Adrenal gland (tissue), 12 donors: Measurements from ENCODE around the gene CYP11A1. TPM values are rescaled to one million over a fixed set of nuclear protein-coding genes. Genes with fewer than 3 reads are reported as not detected.

ENCODE experiments used
- DNase-seq, 7 donors: peaks; one replicate each; pipeline ENCODE4 v3.0.0-alpha.2; 2019 to 2020
- H3K27ac ChIP-seq, 5 donors: fragments of 200-600 bp; sonication (generic) in 4 of 5; 1 replicate in 3 of 5; 2 replicates in 2 of 5; pipeline versions ENCODE4 v1.5.1 to v1.8.0; 2016 to 2020; ENCODE audit warnings: mild to moderate bottlenecking in 1 of 5
- H3K27me3 ChIP-seq: fragments of 200-600 bp; 2 replicates; pipeline ENCODE4 v1.8.0; 2021
- H3K36me3 ChIP-seq, 2 donors: fragments of 200-600 bp; replicated peaks in 1 of 2; 1 replicate in 1 of 2; 2 replicates in 1 of 2; pipeline versions ENCODE4 v1.5.1 to v1.8.0; 2018 to 2022
- H3K4me1 ChIP-seq, 2 donors: fragments of 200-600 bp; replicated peaks in 1 of 2; 1 replicate in 1 of 2; 2 replicates in 1 of 2; pipeline versions ENCODE4 v1.5.1 to v1.8.0; 2018 to 2021
- H3K4me3 ChIP-seq, 4 donors: fragments of 200-600 bp; sonication (generic) in 3 of 4; one replicate each; pipeline ENCODE4 v1.5.1; 2016 to 2018
- H3K9me3 ChIP-seq, 3 donors: fragments of 200-600 bp; sonication (generic) in 1 of 3; replicated peaks in 1 of 3; 1 replicate in 2 of 3; 2 replicates in 1 of 3; pipeline versions ENCODE4 v1.5.1 to v1.8.0; 2016 to 2021
- CTCF ChIP-seq, 6 experiments: fragments of 450-650 bp in 4 of 6; fragments of 200-600 bp in 2 of 6; sonication (generic) in 1 of 6; IDR thresholded peaks; 1 replicate in 5 of 6; 2 replicates in 1 of 6; pipeline versions ENCODE4 v1.5.1 to v1.8.0; 2016 to 2021; ENCODE audit warnings: antibody characterized with exemption in 6 of 6, mild to moderate bottlenecking in 2 of 6, moderate library complexity in 1 of 6
- POLR2A ChIP-seq, 2 donors: fragments of 450-650 bp; IDR thresholded peaks; one replicate each; pipeline ENCODE4 v1.6.1; 2017; ENCODE audit warnings: antibody characterized with exemption in 2 of 2, mild to moderate bottlenecking in 2 of 2, moderate library complexity in 1 of 2
- WGBS, 4 donors: extraction: QIAGEN DNeasy Blood & Tissue Kit in 2 of 4; methylation state at CpG; one replicate each; pipeline versions ENCODE4 v1.1.5 to v1.1.7; 2013 to 2017; 5-methylcytosine and 5-hydroxymethylcytosine counted together
- intact Hi-C, 2 donors: fragments of 100-400 bp; cut with DNase I; formaldehyde crosslinking; loops; one replicate each; pipeline versions ENCODE4 v1.14.1 to v1.15.0; 2022 to 2023
- polyA plus RNA-seq, 3 donors: library from polyadenylated mRNA; stranded (reverse); fragments of 200-250 nt in 2 of 3; fragments of 350-450 nt in 1 of 3; fragmentation: Illumina TruSeq in 1 of 3; extraction: RNeasy Lipid Tissue Mini Kit (QIAGEN cat#74804) in 1 of 3; gene quantifications; one replicate each; pipeline ENCODE4 v1.2.3, GENCODE V29; 2013 to 2014
- total RNA-seq, 9 donors: library from RNA; depleted of rRNA in 4 of 9; stranded (reverse); fragments of >200 nt in 4 of 9; fragments of 120-200 nt in 1 of 9; fragmentation: NEBNext Ultra II Directional in 1 of 9; extraction: Animal tissue kit (Norgen Biotek cat#: 25700) in 1 of 9; gene quantifications; one replicate each; pipeline versions ENCODE4 v1.1.0 to v1.2.4, GENCODE V29; 2013 to 2023
- donor health status: healthy with polysubstance abuse.
- donor health status: Bipolar disorder and iron deficiency.
- donor health status: DM: yes; HTN: yes; CAD: no.
- donor health status: DM: no; HTN: no; CAD: no.
- donor health status: DM: no; HTN: no; CAD: no.
- donor health status: DM: yes; HTN: yes; CAD: no.

Gene CYP11A1
- total and polyA plus RNA-seq, 12 donors: 233 to 5,219 (median 1,366) TPM

- intact Hi-C loops: no loop called here
- 65 to 75% (median 68%) methylated on average over 10 to 16 of the region's 16 CpGs for WGBS, 4 donors
- no peaks in the 10 kb centered on the region for H3K27me3 ChIP-seq
- DNase-seq: no peak
- H3K9me3 ChIP-seq: no peaks in the 10 kb centered on the region
- H3K4me1 ChIP-seq: peaks cover 3 to 14% of the 10 kb centered on the region in 2 donors
- H3K27ac ChIP-seq: no peak overlapping the region
- TF ChIP-seq POLR2A (IDR thresholded peaks at IDR 0.05): no peak
- no peak for TF ChIP-seq CTCF (IDR thresholded peaks at IDR 0.05)
- no peaks in the 10 kb centered on the region for H3K36me3 ChIP-seq
- H3K4me3 ChIP-seq: no peak overlapping the region
These were observed 36.6 kb upstream of the CYP11A1 start for GRCh38 chr15:74403991-74404563.

- TF ChIP-seq CTCF (IDR thresholded peaks at IDR 0.05): no peak
- no peak for TF ChIP-seq POLR2A (IDR thresholded peaks at IDR 0.05)
- no peaks in the 10 kb centered on the region for H3K9me3 ChIP-seq
- intact Hi-C loops: no loop called here
- no peaks in the 10 kb centered on the region for H3K36me3 ChIP-seq
- H3K27me3 ChIP-seq: no peaks in the 10 kb centered on the region
- H3K27ac ChIP-seq: no peak overlapping the region
- no peak overlapping the region for H3K4me3 ChIP-seq
- no peak for DNase-seq
- peaks cover 3 to 14% of the 10 kb centered on the region in 2 donors for H3K4me1 ChIP-seq
- 87 to 96% (median 90%) methylated on average over 4 to 10 of the region's 10 CpGs for WGBS, 4 donors
These were observed 36.1 kb upstream of the CYP11A1 start for GRCh38 chr15:74403588-74403919.

- WGBS, 4 donors: 48 to 69% (median 63%) methylated on average over 8 to 13 of the region's 13 CpGs
- Histone ChIP-seq H3K4me1 (peaks cover 3 to 14% of the 10 kb centered on the region in 2 donors), H3K36me3 (no peaks in the 10 kb centered on the region), H3K4me3 (no peak overlapping the region), H3K27ac (no peak overlapping the region), H3K27me3 (no peaks in the 10 kb centered on the region), H3K9me3 (no peaks in the 10 kb centered on the region)
- DNase-seq: no peak
- intact Hi-C loops: no loop called here
- TF ChIP-seq CTCF (IDR thresholded peaks at IDR 0.05) (no peak), POLR2A (IDR thresholded peaks at IDR 0.05) (no peak)
These were observed 35.6 kb upstream of the CYP11A1 start for GRCh38 chr15:74402873-74403587.

- TF ChIP-seq POLR2A (IDR thresholded peaks at IDR 0.05) (no peak), CTCF (IDR thresholded peaks at IDR 0.05) (no peak)
- intact Hi-C loops: no loop called here
- no peaks in the 10 kb centered on the region for H3K36me3 ChIP-seq
- peaks cover 3 to 14% of the 10 kb centered on the region in 2 donors for H3K4me1 ChIP-seq
- H3K4me3 ChIP-seq: no peak overlapping the region
- H3K27me3 ChIP-seq: no peaks in the 10 kb centered on the region
- no peak overlapping the region for H3K27ac ChIP-seq
- H3K9me3 ChIP-seq: no peaks in the 10 kb centered on the region
- no peak for DNase-seq
- WGBS, 4 donors: 86 to 100% (median 89%) methylated on average over 1 to 5 of the region's 5 CpGs
These were observed 34.9 kb upstream of the CYP11A1 start for GRCh38 chr15:74402337-74402841.
